ENCODE measurements around the gene FBXL13. TPM values are rescaled to one million over a fixed set of nuclear protein-coding genes. Genes with fewer than 3 reads are reported as not detected.
"Not testable (repeated sequence)": the region's sequence is repeated elsewhere in the genome, so short reads cannot be mapped to it uniquely, and the experiment has no call there.

The FBXL13 gene
- total RNA-seq, 1 experiment from 2014 or later = 0.96 TPM

- peak; percentile 45 for DNase-seq (ENCODE audit: low read depth)
These were observed 91.0 kb downstream of the FBXL13 start for GRCh38 chr7:102983602-102984001.

- no peak for DNase-seq (ENCODE audit: low read depth)
These were observed 92.4 kb downstream of the FBXL13 start for GRCh38 chr7:102982235-102982634.

- no peak for DNase-seq (ENCODE audit: low read depth)
These were observed 93.1 kb downstream of the FBXL13 start for GRCh38 chr7:102981451-102981850.

GRCh38 chr7:102979670-102980069 lies 94.9 kb downstream of the FBXL13 start:
- DNase-seq (ENCODE audit: low read depth) = no peak

GRCh38 chr7:102978284-102978683 lies 96.3 kb downstream of the FBXL13 start:
- peak; percentile 79 for DNase-seq (ENCODE audit: low read depth)

GRCh38 chr7:102977586-102977985 lies 97.0 kb downstream of the FBXL13 start:
- not testable (repeated sequence) for DNase-seq (ENCODE audit: low read depth)

- DNase-seq (ENCODE audit: low read depth) = no peak
These were observed 98.1 kb downstream of the FBXL13 start for GRCh38 chr7:102976493-102976892.

GRCh38 chr7:102975854-102976253 lies 98.7 kb downstream of the FBXL13 start:
- DNase-seq (ENCODE audit: low read depth) = no peak

GRCh38 chr7:102974366-102975236 lies 100.0 kb downstream of the FBXL13 start:
- no peak for DNase-seq (ENCODE audit: low read depth)

GRCh38 chr7:102973096-102973802 lies 101.3 kb downstream of the FBXL13 start:
- DNase-seq (ENCODE audit: low read depth) = no peak

- DNase-seq (ENCODE audit: low read depth) = no peak
These were observed 106.8 kb downstream of the FBXL13 start for GRCh38 chr7:102967798-102968197.

GRCh38 chr7:102966465-102966864 lies 108.1 kb downstream of the FBXL13 start:
- no peak for DNase-seq (ENCODE audit: low read depth)

GRCh38 chr7:102961993-102962392 lies 112.6 kb downstream of the FBXL13 start:
- not testable (repeated sequence) for DNase-seq (ENCODE audit: low read depth)

- not testable (repeated sequence) for DNase-seq (ENCODE audit: low read depth)
These were observed 116.6 kb downstream of the FBXL13 start for GRCh38 chr7:102958004-102958403.

GRCh38 chr7:102954359-102954758 lies 120.2 kb downstream of the FBXL13 start:
- not testable (repeated sequence) for DNase-seq (ENCODE audit: low read depth)

- no peak for DNase-seq (ENCODE audit: low read depth)
These were observed 121.2 kb downstream of the FBXL13 start for GRCh38 chr7:102953406-102953805.

- no peak for DNase-seq (ENCODE audit: low read depth)
These were observed 122.8 kb downstream of the FBXL13 start for GRCh38 chr7:102951839-102952238.

- DNase-seq (ENCODE audit: low read depth) = peak; percentile 23
These were observed 130.4 kb downstream of the FBXL13 start for GRCh38 chr7:102944241-102944640.

- DNase-seq (ENCODE audit: low read depth) = no peak
These were observed 131.0 kb downstream of the FBXL13 start for GRCh38 chr7:102943423-102944169.

- DNase-seq (ENCODE audit: low read depth) = no peak
These were observed 131.7 kb downstream of the FBXL13 start for GRCh38 chr7:102942868-102943267.

- no peak for DNase-seq (ENCODE audit: low read depth)
These were observed 132.3 kb downstream of the FBXL13 start for GRCh38 chr7:102942181-102942866.

GRCh38 chr7:102938679-102939078 lies 135.9 kb downstream of the FBXL13 start:
- no peak for DNase-seq (ENCODE audit: low read depth)
